Measurements from ENCODE around the gene KIAA0825. TPM values are rescaled to one million over a fixed set of nuclear protein-coding genes. Genes with fewer than 3 reads are reported as not detected.
"Not testable (repeated sequence)": the region's sequence is repeated elsewhere in the genome, so short reads cannot be mapped to it uniquely, and the experiment has no call there.

KIAA0825 gene
- total RNA-seq, 2 experiments from 2014 or later, result 0.19 to 0.32 TPM

DNA sequence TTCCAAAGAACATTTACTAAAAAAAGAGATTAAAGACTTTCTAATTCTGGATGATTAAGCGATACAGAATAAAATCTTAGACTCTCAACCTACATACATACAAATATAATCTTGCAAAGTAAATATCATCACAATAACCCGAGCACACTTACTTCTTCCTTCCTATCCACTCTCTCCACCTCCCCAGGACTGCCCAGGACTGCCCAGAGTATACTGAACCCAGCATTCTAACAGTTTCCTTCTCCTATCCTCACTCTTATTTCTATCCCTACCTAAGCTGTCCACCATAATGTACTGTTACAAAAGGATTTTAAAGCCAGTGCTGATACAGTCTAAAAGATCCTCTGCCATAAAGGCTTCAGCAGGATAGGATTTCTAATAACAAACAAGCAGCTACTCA, 463.7 kb downstream of the KIAA0825 start:
- no peaks in the 10 kb centered on the region for H3K9me3 ChIP-seq (ENCODE audit: low read length)
- no peak for DNase-seq (ENCODE audit: low spot score)
- no peak overlapping the region for H3K4me3 ChIP-seq (ENCODE audit: low read depth, low read length, poor library complexity, severe bottlenecking)
- no peaks in the 10 kb centered on the region for H3K36me3 ChIP-seq (ENCODE audit: insufficient read depth, low read length)
- H2AFZ ChIP-seq (ENCODE audit: low read length), result no peak overlapping the region
- no peaks in the 10 kb centered on the region for H3K79me2 ChIP-seq (ENCODE audit: insufficient read depth, low read depth, low read length)
- POLR2A ChIA-PET, result interaction anchor here (0.7 kb wide), 1 partner anchor 472 kb away, joined by 3 read pairs; no protein-coding TSS in a partner anchor
- no peak overlapping the region for H3K27ac ChIP-seq (ENCODE audit: low read depth, low read length, poor library complexity, severe bottlenecking)
- no peaks in the 10 kb centered on the region for H3K9me2 ChIP-seq (ENCODE audit: insufficient read depth, low read length)
- H3K4me2 ChIP-seq (ENCODE audit: low read length), result no peak overlapping the region
- no TSS peak for BruUV-seq (replicated peaks)
- TF ChIP-seq, protein P1, sequence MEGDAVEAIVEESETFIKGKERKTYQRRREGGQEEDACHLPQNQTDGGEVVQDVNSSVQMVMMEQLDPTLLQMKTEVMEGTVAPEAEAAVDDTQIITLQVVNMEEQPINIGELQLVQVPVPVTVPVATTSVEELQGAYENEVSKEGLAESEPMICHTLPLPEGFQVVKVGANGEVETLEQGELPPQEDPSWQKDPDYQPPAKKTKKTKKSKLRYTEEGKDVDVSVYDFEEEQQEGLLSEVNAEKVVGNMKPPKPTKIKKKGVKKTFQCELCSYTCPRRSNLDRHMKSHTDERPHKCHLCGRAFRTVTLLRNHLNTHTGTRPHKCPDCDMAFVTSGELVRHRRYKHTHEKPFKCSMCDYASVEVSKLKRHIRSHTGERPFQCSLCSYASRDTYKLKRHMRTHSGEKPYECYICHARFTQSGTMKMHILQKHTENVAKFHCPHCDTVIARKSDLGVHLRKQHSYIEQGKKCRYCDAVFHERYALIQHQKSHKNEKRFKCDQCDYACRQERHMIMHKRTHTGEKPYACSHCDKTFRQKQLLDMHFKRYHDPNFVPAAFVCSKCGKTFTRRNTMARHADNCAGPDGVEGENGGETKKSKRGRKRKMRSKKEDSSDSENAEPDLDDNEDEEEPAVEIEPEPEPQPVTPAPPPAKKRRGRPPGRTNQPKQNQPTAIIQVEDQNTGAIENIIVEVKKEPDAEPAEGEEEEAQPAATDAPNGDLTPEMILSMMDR (conservative IDR thresholded peaks at IDR 0.05; ENCODE audit: low read length), result no peak
- TF ChIP-seq EZH2phosphoT487 (IDR thresholded peaks at IDR 0.05; ENCODE audit: borderline replicate concordance, low read depth, low read length), result no peak
- H4K20me1 ChIP-seq (ENCODE audit: insufficient read depth, low read length), result no peaks in the 10 kb centered on the region
- intact Hi-C loops (cut with micrococcal nuclease; ENCODE audit: unreplicated experiment), result no loop called here
- CTCF ChIA-PET (ENCODE audit: unreplicated experiment), result no interaction called here
- H3K4me1 ChIP-seq (ENCODE audit: insufficient read depth, low read length, poor library complexity, severe bottlenecking), result no peaks in the 10 kb centered on the region

DNA sequence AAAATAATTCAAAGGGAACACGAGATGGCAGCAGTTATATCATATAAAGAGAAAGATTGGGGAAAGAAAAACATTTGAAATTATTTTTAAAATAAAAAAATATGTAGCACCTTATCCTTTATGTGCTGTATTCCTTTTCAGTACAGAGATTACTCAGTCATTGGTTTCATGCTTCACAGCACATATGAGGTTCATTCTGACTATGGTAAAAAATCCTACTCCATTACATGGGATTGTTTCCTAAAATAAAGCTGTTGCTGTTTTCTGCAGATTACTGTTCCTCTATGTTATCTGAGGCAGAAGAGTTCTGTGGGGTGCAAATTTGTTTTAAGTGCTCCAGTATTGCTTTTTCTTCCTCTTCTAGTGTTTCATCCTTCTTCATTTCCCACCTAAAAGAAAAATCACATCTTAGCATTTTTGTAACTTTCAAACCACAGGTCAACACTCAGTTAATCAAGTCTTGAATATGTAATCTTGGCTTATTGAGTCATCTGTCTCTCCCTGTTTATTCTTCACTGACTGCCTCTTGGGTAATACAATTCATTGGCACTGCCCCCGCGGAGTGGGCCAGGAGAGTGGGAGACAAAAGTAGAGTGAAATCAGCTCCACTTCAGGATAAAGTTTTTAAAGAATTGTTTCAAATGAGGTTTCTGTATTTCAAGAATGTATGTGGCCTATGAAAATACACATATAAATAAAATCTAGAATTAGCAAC, 464.5 kb downstream of the KIAA0825 start:
- Histone ChIP-seq H3K36me3 (ENCODE audit: insufficient read depth, low read length) (no peaks in the 10 kb centered on the region), H3K9me3 (ENCODE audit: low read length) (no peaks in the 10 kb centered on the region), H2AFZ (ENCODE audit: low read length) (no peak overlapping the region), H3K9me2 (ENCODE audit: insufficient read depth, low read length) (no peaks in the 10 kb centered on the region), H3K4me1 (ENCODE audit: insufficient read depth, low read length, poor library complexity, severe bottlenecking) (no peaks in the 10 kb centered on the region), H3K4me2 (ENCODE audit: low read length) (no peak overlapping the region), H4K20me1 (ENCODE audit: insufficient read depth, low read length) (no peaks in the 10 kb centered on the region), H3K79me2 (ENCODE audit: insufficient read depth, low read depth, low read length) (no peaks in the 10 kb centered on the region), H3K27ac (ENCODE audit: low read depth, low read length, poor library complexity, severe bottlenecking) (no peak overlapping the region), H3K4me3 (ENCODE audit: low read depth, low read length, poor library complexity, severe bottlenecking) (no peak overlapping the region)
- BruUV-seq (replicated peaks), result no TSS peak
- ChIA-PET POLR2A (no interaction called here), CTCF (ENCODE audit: unreplicated experiment) (no interaction called here)
- no peak for DNase-seq (ENCODE audit: low spot score)
- TF ChIP-seq EZH2phosphoT487 (IDR thresholded peaks at IDR 0.05; ENCODE audit: borderline replicate concordance, low read depth, low read length), result no peak
- TF ChIP-seq, protein P1 (conservative IDR thresholded peaks at IDR 0.05; ENCODE audit: low read length), result no peak
- intact Hi-C loops (cut with micrococcal nuclease; ENCODE audit: unreplicated experiment), result no loop called here

DNA sequence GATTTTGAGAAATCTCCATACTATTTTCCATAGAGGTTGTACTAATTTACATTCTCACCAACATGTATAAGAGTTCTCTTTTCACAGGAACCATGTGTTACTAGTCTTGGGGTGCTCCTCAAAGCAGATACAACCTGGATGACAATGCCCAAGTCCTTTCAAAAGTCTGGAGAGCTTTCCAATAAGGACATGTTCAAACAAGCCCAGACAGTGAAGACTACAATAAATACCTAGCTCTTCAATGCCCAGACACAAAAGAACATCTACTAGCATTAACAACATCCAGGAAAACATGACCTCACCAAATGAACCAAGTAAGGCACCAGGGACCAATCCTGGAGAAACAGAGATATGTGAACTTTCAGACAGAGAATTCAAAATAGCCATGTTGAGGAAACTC, 474.8 kb downstream of the KIAA0825 start:
- BruUV-seq (replicated peaks); CTCF ChIA-PET (ENCODE audit: unreplicated experiment): not testable (repeated sequence)
- POLR2A ChIA-PET, result interaction anchor here (0.5 kb wide), 1 partner anchor 408 kb away, joined by 3 read pairs; no protein-coding TSS in a partner anchor

More for the DNA sequence above, 474.8 kb downstream of the KIAA0825 start:
- DNase-seq (ENCODE audit: low spot score); H3K9me2 ChIP-seq (ENCODE audit: insufficient read depth, low read length); H3K9me3 ChIP-seq (ENCODE audit: low read length); H3K36me3 ChIP-seq (ENCODE audit: insufficient read depth, low read length); H3K4me1 ChIP-seq (ENCODE audit: insufficient read depth, low read length, poor library complexity, severe bottlenecking); H2AFZ ChIP-seq (ENCODE audit: low read length); intact Hi-C loops (cut with micrococcal nuclease; ENCODE audit: unreplicated experiment); H3K4me3 ChIP-seq (ENCODE audit: low read depth, low read length, poor library complexity, severe bottlenecking); H3K79me2 ChIP-seq (ENCODE audit: insufficient read depth, low read depth, low read length); H3K27ac ChIP-seq (ENCODE audit: low read depth, low read length, poor library complexity, severe bottlenecking); H4K20me1 ChIP-seq (ENCODE audit: insufficient read depth, low read length); H3K4me2 ChIP-seq (ENCODE audit: low read length): not testable (repeated sequence)
